HepG2 (cell line): Measurements from ENCODE around the gene ABHD12. TPM values are rescaled to one million over a fixed set of nuclear protein-coding genes. Genes with fewer than 3 reads are reported as not detected.
A peak's percentile ranks its signal among the peaks of the same experiment; 100 is the strongest.

ENCODE experiments used
- ATAC-seq: fragments of 200-7000 bp; cut with Tn5 transposase; 3 replicates; pipeline ENCODE4 v1.9.1; 2020; ENCODE audit warnings: mild to moderate bottlenecking, moderate library complexity
- BruUV-seq: library from RNA; stranded (reverse); fragments of 400-500 nt; replicated peaks from 2 replicates; lab custom pipeline; 2021; lab: Mats Ljungman, UMichigan
- CTCF ChIA-PET: fragments of 300-600 bp; formaldehyde crosslinking; extraction: SDS; loops from one replicate; lab custom pipeline; 2021; ENCODE audit warnings: low total read pairs, inconsistent platforms, low intra/inter-chr PET ratio; lab: Yijun Ruan, JAX
- POLR2A ChIA-PET: fragments of 350-600 bp; sonication (Branson Sonifier 250); formaldehyde crosslinking; loops from one replicate; lab custom pipeline; 2020; ENCODE audit warnings: antibody characterized with exemption, inconsistent platforms; lab: Yijun Ruan, JAX
- DNase-seq: peaks from one replicate; pipeline ENCODE4 v3.0.0-alpha.2; 2015; ENCODE audit warnings: low spot score
- FAIRE-seq: peaks from 3 replicates; lab custom pipeline; 2011; peaks lifted over from hg19 to GRCh38; lab: Jason Lieb, UNC
- H2AFZ ChIP-seq: one replicate; pipeline ENCODE4 v1.6.1; 2011; ENCODE audit warnings: low read length, inconsistent platforms
- H3K27ac ChIP-seq: fragments of 300-600 bp; 3 replicates; pipeline ENCODE4 v1.8.0; 2011; ENCODE audit warnings: mixed run types, mild to moderate bottlenecking, mixed read lengths, low read length, inconsistent platforms; ENCODE audit not compliant: insufficient read depth; ENCODE audit errors: extremely low read length
- H3K27me3 ChIP-seq, 2 experiments: fragments of 200-600 bp in 1 of 2; 2 replicates in 1 of 2; 3 replicates in 1 of 2; pipeline versions ENCODE4 v1.6.0 to v1.8.0; 2011; ENCODE audit warnings: low read length in 2 of 2, mild to moderate bottlenecking in 2 of 2, moderate library complexity in 2 of 2, inconsistent platforms in 1 of 2; ENCODE audit not compliant: insufficient read depth in 2 of 2, control insufficient read depth in 1 of 2
- H3K36me3 ChIP-seq, 2 experiments: fragments of 200-600 bp in 1 of 2; replicated peaks in 1 of 2; 2 replicates in 1 of 2; 3 replicates in 1 of 2; pipeline versions ENCODE4 v1.5.1 to v1.8.0; 2011; ENCODE audit warnings: low read length in 2 of 2, inconsistent platforms in 1 of 2; ENCODE audit not compliant: insufficient read depth in 2 of 2, control insufficient read depth in 1 of 2
- H3K4me1 ChIP-seq: 2 replicates; pipeline ENCODE4 v1.5.1; 2012; ENCODE audit warnings: low read length, inconsistent platforms; ENCODE audit not compliant: insufficient read depth
- H3K4me2 ChIP-seq: 2 replicates; pipeline ENCODE4 v1.6.0; 2011; ENCODE audit warnings: low read depth, low read length, inconsistent platforms
- H3K4me3 ChIP-seq, 3 experiments: fragments of 200-600 bp in 1 of 3; sonication (generic), shearing (Covaris generic) in 1 of 3; replicated peaks in 1 of 3; 2 replicates each; pipeline ENCODE4 v1.5.1; 2011 to 2016; ENCODE audit warnings: low read length in 3 of 3, inconsistent platforms in 2 of 3, low read depth in 2 of 3, mild to moderate bottlenecking in 2 of 3, control low read depth in 1 of 3, mixed read lengths in 1 of 3; ENCODE audit not compliant: insufficient read depth in 1 of 3
- H3K79me2 ChIP-seq: one replicate; pipeline ENCODE4 v1.6.1; 2011; ENCODE audit warnings: low read length, inconsistent platforms; ENCODE audit not compliant: insufficient read depth
- H3K9ac ChIP-seq: 2 replicates; pipeline ENCODE4 v1.6.0; 2011; ENCODE audit warnings: mild to moderate bottlenecking, low read depth, low read length, inconsistent platforms; ENCODE audit not compliant: insufficient read depth
- H3K9me3 ChIP-seq: 2 replicates; pipeline ENCODE4 v1.5.1; 2012; ENCODE audit warnings: mild to moderate bottlenecking, low read length
- H4K20me1 ChIP-seq: 2 replicates; pipeline ENCODE4 v1.6.0; 2011; ENCODE audit warnings: inconsistent platforms, mild to moderate bottlenecking, low read length, moderate library complexity; ENCODE audit not compliant: insufficient read depth
- ATF7 ChIP-seq, 2 experiments: fragments of 450-650 bp in 1 of 2; sonication (generic) in 1 of 2; formaldehyde crosslinking in 1 of 2; IDR thresholded peaks; 2 replicates each; pipeline versions ENCODE4 v1.4.0 to v1.6.1; 2016 to 2020; ENCODE audit warnings: antibody characterized with exemption in 1 of 2, mild to moderate bottlenecking in 1 of 2, missing genetic modification reagents in 1 of 2
- CAMTA2 ChIP-seq: sonication (generic); formaldehyde crosslinking; IDR thresholded peaks from 2 replicates; pipeline ENCODE4 v1.4.0; 2020; ENCODE audit warnings: mild to moderate bottlenecking, missing genetic modification reagents, borderline replicate concordance
- CREB1 ChIP-seq, 2 experiments: fragments of 450-650 bp in 1 of 2; IDR thresholded peaks; 2 replicates each; pipeline ENCODE4 v1.6.1; 2016 to 2017; ENCODE audit warnings: control low read depth in 1 of 2, mild to moderate bottlenecking in 1 of 2, missing compliant biosample characterization in 1 of 2, missing genetic modification characterization in 1 of 2
- EHMT2 ChIP-seq: fragments of 200-600 bp; sonication (generic); IDR thresholded peaks from 2 replicates; pipeline ENCODE4 v1.7.0; 2017; ENCODE audit warnings: antibody characterized with exemption, low read depth, low read length, borderline replicate concordance
- GATAD1 ChIP-seq: IDR thresholded peaks from 2 replicates; pipeline ENCODE4 v1.6.1; 2016; ENCODE audit warnings: missing genetic modification reagents, missing compliant biosample characterization
- HBP1 ChIP-seq: IDR thresholded peaks from 2 replicates; pipeline ENCODE4 v1.6.1; 2016; ENCODE audit warnings: low read depth, control low read depth
- KDM5B ChIP-seq: sonication (generic); formaldehyde crosslinking; IDR thresholded peaks from 2 replicates; pipeline ENCODE4 v1.4.0; 2020; ENCODE audit warnings: missing genetic modification reagents, mild to moderate bottlenecking, borderline replicate concordance
- SCMH1 ChIP-seq: sonication (generic); formaldehyde crosslinking; IDR thresholded peaks from 2 replicates; pipeline ENCODE4 v1.9.0; 2021; ENCODE audit warnings: missing genetic modification reagents, mild to moderate bottlenecking, borderline replicate concordance
- TRAFD1 ChIP-seq: sonication (generic); formaldehyde crosslinking; IDR thresholded peaks from 2 replicates; pipeline ENCODE4 v1.5.1; 2020; ENCODE audit warnings: missing genetic modification reagents, mild to moderate bottlenecking, borderline replicate concordance
- YEATS2 ChIP-seq: sonication (generic); formaldehyde crosslinking; IDR thresholded peaks from 2 replicates; pipeline ENCODE4 v1.4.0; 2020; ENCODE audit warnings: missing genetic modification reagents, borderline replicate concordance
- ZNF605 ChIP-seq: sonication (generic); formaldehyde crosslinking; IDR thresholded peaks from 2 replicates; pipeline ENCODE4 v1.8.0; 2022; ENCODE audit warnings: mild to moderate bottlenecking, missing genetic modification reagents
- ZNF644 ChIP-seq: IDR thresholded peaks from 2 replicates; pipeline ENCODE4 v1.6.1; 2016; ENCODE audit warnings: low read depth
- WGBS: methylation state at CpG from one replicate; pipeline ENCODE4 v1.1.6; 2017; ENCODE audit warnings: low lambda C conversion rate; 5-methylcytosine and 5-hydroxymethylcytosine counted together
- in situ Hi-C: cut with HindIII; loops from 2 replicates; pipeline ENCODE4 v1.10.0; 2017; ENCODE audit warnings: low pct_unique_long_range_greater_than_20kb; ENCODE audit not compliant: extremely low pct_ligation_motif_present
- intact Hi-C: fragments of 100-400 bp; cut with micrococcal nuclease; formaldehyde crosslinking; loops from one replicate; pipeline ENCODE4 v1.10.0; 2022; ENCODE audit not compliant: unreplicated experiment
- polyA plus RNA-seq, 8 experiments: library from polyadenylated mRNA; depleted of rRNA in 3 of 8; stranded (reverse) in 7 of 8; unstranded in 1 of 8; fragments of >200 nt; fragmentation: Illumina TruSeq in 4 of 8; extraction: Trizol in 4 of 8; gene quantifications; 2 replicates each; pipeline versions ENCODE4 v1.2.1 to v1.2.3, GENCODE V29; 2011 to 2016; ENCODE audit warnings: low read depth in 4 of 8, missing spikeins in 1 of 8, mixed read lengths in 1 of 8; ENCODE audit not compliant: insufficient read depth in 1 of 8
- total RNA-seq, 5 experiments: library from RNA; depleted of rRNA; stranded (reverse); fragments of >200 nt; fragmentation: Illumina TruSeq; extraction: Trizol; gene quantifications; 2 replicates each; pipeline ENCODE4 v1.2.3, GENCODE V29; 2016; ENCODE audit warnings: low read depth in 1 of 5
- TF ChIP-seq, protein P1 (sequence below): sonication (generic); formaldehyde crosslinking; IDR thresholded peaks from 2 replicates; pipeline ENCODE4 v1.4.0; 2020; ENCODE audit warnings: missing genetic modification reagents
- TF ChIP-seq, protein P2 (sequence below): fragments of 450-650 bp; IDR thresholded peaks from 2 replicates; pipeline ENCODE4 v1.6.1; 2017; ENCODE audit warnings: mild to moderate bottlenecking

Gene ABHD12
- total and polyA plus RNA-seq, 2 of the 13 experiments (the other 11 are each of a cell fraction or from before 2014, with no cell fraction given), result 23.5 to 72.1 TPM

GRCh38 chr20:25376236-25376635, 14.4 kb downstream of the ABHD12 start (continued):
- TF ChIP-seq YEATS2 (no peak), KDM5B (no peak)
- TF ChIP-seq, all 625 proteins: peak for 0

DNA sequence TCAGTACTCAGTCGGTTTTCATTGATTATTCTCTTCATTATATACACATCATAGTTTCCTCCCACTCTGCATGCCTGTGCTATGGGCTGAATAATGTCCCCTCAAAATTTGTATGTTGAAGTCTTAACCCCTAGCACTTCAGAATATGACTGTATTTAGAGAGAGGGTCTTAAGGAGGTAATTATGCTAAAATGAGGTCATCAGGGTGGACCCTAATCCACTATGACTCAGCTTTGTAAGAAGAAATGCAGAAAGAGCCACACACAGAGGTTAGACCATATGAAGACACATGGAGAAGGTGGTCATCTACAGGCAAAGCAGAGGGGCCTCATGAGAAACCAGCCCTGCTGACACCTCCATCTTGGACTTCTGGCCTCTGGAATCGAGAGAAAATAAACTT, 15.8 kb downstream of the ABHD12 start:
- CTCF ChIA-PET, result no interaction called here
- BruUV-seq, result no TSS peak
- WGBS, result 86% methylated on average over 2 of the region's 2 CpGs
- Histone ChIP-seq H3K36me3 (no peaks in the 10 kb centered on the region; a peak in 4 of 5 replicates), H3K79me2 (peaks cover 50% of the 10 kb centered on the region), H3K4me1 (peaks cover 37% of the 10 kb centered on the region), H3K27ac (no peak overlapping the region), H4K20me1 (peaks cover 50% of the 10 kb centered on the region), H3K27me3 (no peaks in the 10 kb centered on the region; a peak in 1 of 5 replicates), H3K9ac (no peak overlapping the region), H3K4me2 (no peak overlapping the region), H3K9me3 (no peaks in the 10 kb centered on the region), H2AFZ (no peak overlapping the region), H3K4me3 (no peak overlapping the region)
- FAIRE-seq (no peak), DNase-seq (no peak), ATAC-seq (no peak)
- in situ Hi-C loops (no loop called here), intact Hi-C loops (no loop called here)
- POLR2A ChIA-PET, result no interaction called here
- no peak for TF ChIP-seq TRAFD1 (CRISPR knock-in tag)
- no peak for TF ChIP-seq CAMTA2 (CRISPR knock-in tag)
- TF ChIP-seq, protein P1, sequence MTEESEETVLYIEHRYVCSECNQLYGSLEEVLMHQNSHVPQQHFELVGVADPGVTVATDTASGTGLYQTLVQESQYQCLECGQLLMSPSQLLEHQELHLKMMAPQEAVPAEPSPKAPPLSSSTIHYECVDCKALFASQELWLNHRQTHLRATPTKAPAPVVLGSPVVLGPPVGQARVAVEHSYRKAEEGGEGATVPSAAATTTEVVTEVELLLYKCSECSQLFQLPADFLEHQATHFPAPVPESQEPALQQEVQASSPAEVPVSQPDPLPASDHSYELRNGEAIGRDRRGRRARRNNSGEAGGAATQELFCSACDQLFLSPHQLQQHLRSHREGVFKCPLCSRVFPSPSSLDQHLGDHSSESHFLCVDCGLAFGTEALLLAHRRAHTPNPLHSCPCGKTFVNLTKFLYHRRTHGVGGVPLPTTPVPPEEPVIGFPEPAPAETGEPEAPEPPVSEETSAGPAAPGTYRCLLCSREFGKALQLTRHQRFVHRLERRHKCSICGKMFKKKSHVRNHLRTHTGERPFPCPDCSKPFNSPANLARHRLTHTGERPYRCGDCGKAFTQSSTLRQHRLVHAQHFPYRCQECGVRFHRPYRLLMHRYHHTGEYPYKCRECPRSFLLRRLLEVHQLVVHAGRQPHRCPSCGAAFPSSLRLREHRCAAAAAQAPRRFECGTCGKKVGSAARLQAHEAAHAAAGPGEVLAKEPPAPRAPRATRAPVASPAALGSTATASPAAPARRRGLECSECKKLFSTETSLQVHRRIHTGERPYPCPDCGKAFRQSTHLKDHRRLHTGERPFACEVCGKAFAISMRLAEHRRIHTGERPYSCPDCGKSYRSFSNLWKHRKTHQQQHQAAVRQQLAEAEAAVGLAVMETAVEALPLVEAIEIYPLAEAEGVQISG (CRISPR knock-in tag), result no peak
- no peak for TF ChIP-seq SCMH1 (CRISPR knock-in tag)
- no peak for TF ChIP-seq ZNF644 (CRISPR knock-in tag)
- TF ChIP-seq HBP1 (CRISPR knock-in tag), result no peak
- no peak for TF ChIP-seq ZNF605
- peak; percentile 54; the same call in 1 of the 2 replicates for TF ChIP-seq ATF7 (IDR thresholded peaks at IDR 0.05)
- no peak for TF ChIP-seq ATF7 (CRISPR knock-in tag; IDR thresholded peaks at IDR 0.05)
- no peak for TF ChIP-seq EHMT2
- TF ChIP-seq, protein P2, sequence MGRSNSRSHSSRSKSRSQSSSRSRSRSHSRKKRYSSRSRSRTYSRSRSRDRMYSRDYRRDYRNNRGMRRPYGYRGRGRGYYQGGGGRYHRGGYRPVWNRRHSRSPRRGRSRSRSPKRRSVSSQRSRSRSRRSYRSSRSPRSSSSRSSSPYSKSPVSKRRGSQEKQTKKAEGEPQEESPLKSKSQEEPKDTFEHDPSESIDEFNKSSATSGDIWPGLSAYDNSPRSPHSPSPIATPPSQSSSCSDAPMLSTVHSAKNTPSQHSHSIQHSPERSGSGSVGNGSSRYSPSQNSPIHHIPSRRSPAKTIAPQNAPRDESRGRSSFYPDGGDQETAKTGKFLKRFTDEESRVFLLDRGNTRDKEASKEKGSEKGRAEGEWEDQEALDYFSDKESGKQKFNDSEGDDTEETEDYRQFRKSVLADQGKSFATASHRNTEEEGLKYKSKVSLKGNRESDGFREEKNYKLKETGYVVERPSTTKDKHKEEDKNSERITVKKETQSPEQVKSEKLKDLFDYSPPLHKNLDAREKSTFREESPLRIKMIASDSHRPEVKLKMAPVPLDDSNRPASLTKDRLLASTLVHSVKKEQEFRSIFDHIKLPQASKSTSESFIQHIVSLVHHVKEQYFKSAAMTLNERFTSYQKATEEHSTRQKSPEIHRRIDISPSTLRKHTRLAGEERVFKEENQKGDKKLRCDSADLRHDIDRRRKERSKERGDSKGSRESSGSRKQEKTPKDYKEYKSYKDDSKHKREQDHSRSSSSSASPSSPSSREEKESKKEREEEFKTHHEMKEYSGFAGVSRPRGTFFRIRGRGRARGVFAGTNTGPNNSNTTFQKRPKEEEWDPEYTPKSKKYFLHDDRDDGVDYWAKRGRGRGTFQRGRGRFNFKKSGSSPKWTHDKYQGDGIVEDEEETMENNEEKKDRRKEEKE, result no peak
- TF ChIP-seq GATAD1, result no peak
- TF ChIP-seq CREB1 (IDR thresholded peaks at IDR 0.05), result peak; percentile 61; the same call in 1 of the 2 replicates
- no peak for TF ChIP-seq CREB1 (CRISPR knock-in tag; IDR thresholded peaks at IDR 0.05)
